HCT116 (cell line): ENCODE measurements around the gene CGB1. TPM values are rescaled to one million over a fixed set of nuclear protein-coding genes. Genes with fewer than 3 reads are reported as not detected.
A peak's percentile ranks its signal among the peaks of the same experiment; 100 is the strongest.
"Not testable (repeated sequence)": the region's sequence is repeated elsewhere in the genome, so short reads cannot be mapped to it uniquely, and the experiment has no call there.

ENCODE experiments used
- ATAC-seq: fragments of 200-7000 bp; cut with Tn5 transposase; 2 replicates; pipeline ENCODE4 v1.9.1; 2020; ENCODE audit warnings: mild to moderate bottlenecking, moderate library complexity
- BruUV-seq: library from RNA; stranded (reverse); fragments of 400-500 nt; replicated peaks from 2 replicates; lab custom pipeline; 2021; lab: Mats Ljungman, UMichigan
- CTCF ChIA-PET: fragments of 300-600 bp; sonication (Branson Sonifier 250); formaldehyde crosslinking; loops from one replicate; lab custom pipeline; 2021; ENCODE audit warnings: antibody characterized with exemption; lab: Charles Lee
- POLR2A ChIA-PET: fragments of 300-600, 350-600 bp; sonication (Branson Sonifier 250); formaldehyde crosslinking; loops from one replicate; lab custom pipeline; 2021; ENCODE audit warnings: antibody characterized with exemption; lab: Charles Lee
- RAD21 ChIA-PET, 2 experiments: fragments of 300-600 bp; sonication (Branson Sonifier 250); formaldehyde crosslinking; loops; one replicate each; lab custom pipeline; 2023; ENCODE audit warnings: low total read pairs in 2 of 2; ENCODE audit not compliant: uncharacterized antibody in 2 of 2, unreplicated experiment in 2 of 2, low non-redundant PET in 1 of 2; lab: Charles Lee
- DNase-seq: peaks from one replicate; pipeline ENCODE4 v3.0.0-alpha.2; 2010; ENCODE audit warnings: low read depth, low spot score
- H2AFZ ChIP-seq: fragments of 200-600 bp; shearing (Covaris generic), sonication (generic); 2 replicates; pipeline ENCODE4 v1.6.1; 2017; ENCODE audit warnings: low read depth, mixed run types, mixed read lengths, antibody characterized with exemption, low read length; ENCODE audit not compliant: poor library complexity, severe bottlenecking
- H3K27ac ChIP-seq: 2 replicates; pipeline ENCODE4 v1.5.1; 2012; ENCODE audit warnings: low read depth, low read length
- H3K27me3 ChIP-seq: fragments of 200-600 bp; sonication (generic); 2 replicates; pipeline ENCODE4 v1.6.1; 2016; ENCODE audit warnings: mixed run types, low read length, mixed read lengths; ENCODE audit not compliant: insufficient read depth
- H3K36me3 ChIP-seq, 2 experiments: fragments of 200-500 bp in 1 of 2; fragments of 200-600 bp in 1 of 2; sonication (Bioruptor generic) in 1 of 2; sonication (generic) in 1 of 2; 2 replicates each; pipeline versions ENCODE4 v1.5.1 to v1.6.1; 2014 to 2016; ENCODE audit warnings: low read length in 2 of 2, inconsistent platforms in 1 of 2, mixed read lengths in 1 of 2, mixed run types in 1 of 2; ENCODE audit not compliant: insufficient read depth in 2 of 2, control insufficient read depth in 1 of 2
- H3K4me1 ChIP-seq, 2 experiments: fragments of 200-600 bp in 1 of 2; sonication (generic) in 1 of 2; 2 replicates each; pipeline versions ENCODE4 v1.5.1 to v1.6.1; 2012 to 2017; ENCODE audit warnings: low read length in 2 of 2, inconsistent platforms in 1 of 2, mild to moderate bottlenecking in 1 of 2, mixed read lengths in 1 of 2, mixed run types in 1 of 2, moderate library complexity in 1 of 2; ENCODE audit not compliant: insufficient read depth in 2 of 2, control insufficient read depth in 1 of 2
- H3K4me2 ChIP-seq: fragments of 200-600 bp; sonication (generic); 2 replicates; pipeline ENCODE4 v1.6.1; 2017; ENCODE audit warnings: mixed run types, low read length, mixed read lengths
- H3K4me3 ChIP-seq, 2 experiments: fragments of 200-600 bp in 1 of 2; sonication (generic) in 1 of 2; replicated peaks in 1 of 2; 2 replicates each; pipeline ENCODE4 v1.5.1; 2011 to 2016; ENCODE audit warnings: low read length in 2 of 2, control low read depth in 1 of 2, low read depth in 1 of 2, mild to moderate bottlenecking in 1 of 2, mixed read lengths in 1 of 2, mixed run types in 1 of 2
- H3K79me2 ChIP-seq: fragments of 200-600 bp; sonication (generic); 2 replicates; pipeline ENCODE4 v1.6.1; 2017; ENCODE audit warnings: mild to moderate bottlenecking, mixed run types, low read length, moderate library complexity, mixed read lengths; ENCODE audit not compliant: insufficient read depth
- H3K9ac ChIP-seq: fragments of 200-600 bp; sonication (generic); 2 replicates; pipeline ENCODE4 v1.6.1; 2016; ENCODE audit warnings: low read length, mixed read lengths
- H3K9me2 ChIP-seq: fragments of 200-600 bp; sonication (generic), shearing (Covaris generic); 2 replicates; pipeline ENCODE4 v1.6.1; 2017; ENCODE audit warnings: mixed run types, mild to moderate bottlenecking, moderate library complexity; ENCODE audit not compliant: insufficient read depth
- H3K9me3 ChIP-seq, 2 experiments: fragments of 200-500 bp in 1 of 2; fragments of 200-600 bp in 1 of 2; sonication (Bioruptor generic) in 1 of 2; sonication (generic) in 1 of 2; 2 replicates each; pipeline ENCODE4 v1.6.1; 2014 to 2017; ENCODE audit warnings: low read length in 2 of 2, mixed read lengths in 2 of 2, inconsistent platforms in 1 of 2, low read depth in 1 of 2, mild to moderate bottlenecking in 1 of 2, mixed run types in 1 of 2, moderate library complexity in 1 of 2; ENCODE audit not compliant: control insufficient read depth in 1 of 2, insufficient read depth in 1 of 2
- H4K20me1 ChIP-seq: fragments of 200-600 bp; sonication (generic), shearing (Covaris generic); 2 replicates; pipeline ENCODE4 v1.6.1; 2017; ENCODE audit warnings: mixed run types, mild to moderate bottlenecking, moderate library complexity; ENCODE audit not compliant: insufficient read depth
- CTCF ChIP-seq, 3 experiments: fragments of 200-600 bp in 1 of 3; sonication (generic) in 1 of 3; IDR thresholded peaks in 2 of 3; conservative IDR thresholded peaks in 1 of 3; 2 replicates each; pipeline ENCODE4 v1.5.1; 2012 to 2017; ENCODE audit warnings: low read depth in 2 of 3, low read length in 2 of 3, antibody characterized with exemption in 1 of 3, borderline replicate concordance in 1 of 3, control low read depth in 1 of 3, mild to moderate bottlenecking in 1 of 3, mixed read lengths in 1 of 3, mixed run types in 1 of 3, moderate library complexity in 1 of 3; ENCODE audit not compliant: insufficient read depth in 1 of 3
- MAX ChIP-seq: IDR thresholded peaks from 2 replicates; pipeline ENCODE4 v1.6.1; 2012
- RAD21 ChIP-seq: IDR thresholded peaks from 2 replicates; pipeline ENCODE4 v1.6.1; 2012; ENCODE audit warnings: low read depth, mild to moderate bottlenecking
- TCF7L2 ChIP-seq: IDR thresholded peaks from 2 replicates; pipeline ENCODE4 v1.7.0; 2011; ENCODE audit warnings: borderline replicate concordance, inconsistent platforms; ENCODE audit not compliant: insufficient read depth, insufficient read length; ENCODE audit errors: extremely low read depth
- YY1 ChIP-seq: IDR thresholded peaks from 2 replicates; pipeline ENCODE4 v1.6.1; 2011; ENCODE audit warnings: low read length, low read depth, moderate library complexity, mild to moderate bottlenecking; ENCODE audit not compliant: insufficient replicate concordance; ENCODE audit errors: extremely low read depth
- intact Hi-C: fragments of 100-400 bp; cut with micrococcal nuclease; formaldehyde crosslinking; loops from 2 replicates; pipeline ENCODE4 v1.10.0; 2022
- total RNA-seq: library from RNA; stranded (reverse); gene quantifications from one replicate; pipeline ENCODE4 v1.2.1, GENCODE V29; 2021; ENCODE audit not compliant: unreplicated experiment

Gene CGB1
- total RNA-seq, 1 experiment from 2014 or later, result 0.76 TPM

- Histone ChIP-seq H3K4me3 (peak within 1 kb of the TSS; percentile 31 to 44), H3K4me2 (peak within 1 kb of the TSS; percentile 51)
- H3K27me3 ChIP-seq, RAD21 ChIA-PET, H3K9ac ChIP-seq, H4K20me1 ChIP-seq, H2AFZ ChIP-seq, H3K9me2 ChIP-seq, POLR2A ChIA-PET, BruUV-seq, H3K27ac ChIP-seq, H3K4me1 ChIP-seq, intact Hi-C loops, H3K9me3 ChIP-seq, H3K36me3 ChIP-seq, H3K79me2 ChIP-seq: not testable (repeated sequence)
- peak; percentile 86 for DNase-seq
- TF ChIP-seq CTCF (IDR thresholded peaks at IDR 0.05 in 2 of 3, conservative IDR thresholded peaks at IDR 0.05 in 1 of 3; ENCODE audit: borderline replicate concordance in 1 of 3, insufficient read depth in 1 of 3, low read depth in 2 of 3, low read length in 2 of 3) (peak; percentile 28 to 71 (median 69); a peak in 5 of 6 replicates), TCF7L2 (peak; percentile 58), RAD21 (peak; percentile 28; the same call in 1 of the 2 replicates), MAX (peak; percentile 51; the same call in 1 of the 2 replicates), YY1 (peak; percentile 34)
- CTCF ChIA-PET, result interaction anchor here (0.6 to 1.5 kb wide), 5 partner anchors 12 to 54 kb away, joined by 3 to 8 read pairs (median 3); partner anchors contain the start of genes CGB7, GYS1 and RUVBL2
- peak; percentile 94 for ATAC-seq
Measured at GRCh38 chr19:49031642-49032301, 4.9 kb downstream of the CGB1 start, which contains the start of gene CGB2. TSS of gene CGB2 (plus strand) at chr19:49031890. CDS start at chr19:49032096, 206 bp downstream.

GRCh38 chr19:49030323-49030722, 6.4 kb downstream of the CGB1 start:
- H3K36me3 ChIP-seq, H3K9me3 ChIP-seq, H3K4me2 ChIP-seq, intact Hi-C loops, BruUV-seq, CTCF ChIA-PET, H3K9ac ChIP-seq, H3K9me2 ChIP-seq, H3K27me3 ChIP-seq, H3K4me1 ChIP-seq, H2AFZ ChIP-seq, H3K4me3 ChIP-seq, POLR2A ChIA-PET, H3K27ac ChIP-seq, H3K79me2 ChIP-seq, RAD21 ChIA-PET, ATAC-seq, H4K20me1 ChIP-seq, DNase-seq: not testable (repeated sequence)

GRCh38 chr19:49029749-49030148, 6.9 kb downstream of the CGB1 start:
- H3K4me2 ChIP-seq, result 0 out of 2 replicates have a peak overlapping the region, but pooled peaks have one; percentile 17
- H3K4me1 ChIP-seq, H4K20me1 ChIP-seq, intact Hi-C loops, BruUV-seq, POLR2A ChIA-PET, H3K4me3 ChIP-seq, H3K79me2 ChIP-seq, H2AFZ ChIP-seq, H3K36me3 ChIP-seq, H3K9me2 ChIP-seq, H3K9ac ChIP-seq, H3K9me3 ChIP-seq, CTCF ChIA-PET, H3K27me3 ChIP-seq, H3K27ac ChIP-seq, RAD21 ChIA-PET, DNase-seq: not testable (repeated sequence)
- peak; percentile 30; the same call in 1 of the 2 replicates for ATAC-seq
